GM12878 (cell line): ENCODE measurements around the gene FXYD4. TPM values are rescaled to one million over a fixed set of nuclear protein-coding genes. Genes with fewer than 3 reads are reported as not detected.

ENCODE experiments used
- ASH2L ChIP-seq: fragments of 300-600, 200-600 bp; sonication (generic); IDR thresholded peaks from 2 replicates; pipeline ENCODE4 v1.6.1; 2017; ENCODE audit warnings: low read depth, mild to moderate bottlenecking, borderline replicate concordance
- BRCA1 ChIP-seq: IDR thresholded peaks from 2 replicates; pipeline ENCODE4 v1.6.1; 2011; ENCODE audit warnings: low read depth, low read length, improper control_type of control experiment
- CBFB ChIP-seq: IDR thresholded peaks from 2 replicates; pipeline ENCODE4 v1.6.1; 2016; ENCODE audit warnings: antibody characterized with exemption, low read depth
- CEBPZ ChIP-seq: fragments of 150-350 bp; IDR thresholded peaks from 2 replicates; pipeline ENCODE4 v1.6.1; 2016; ENCODE audit warnings: low read depth, low read length
- CHD2 ChIP-seq: IDR thresholded peaks from 2 replicates; pipeline ENCODE4 v1.6.1; 2011; ENCODE audit warnings: low read depth, low read length, improper control_type of control experiment, borderline replicate concordance
- CHD4 ChIP-seq: fragments of 200-600 bp; sonication (generic); IDR thresholded peaks from 2 replicates; pipeline ENCODE4 v1.6.1; 2016; ENCODE audit warnings: mild to moderate bottlenecking
- EGR1 ChIP-seq, 2 experiments: IDR thresholded peaks; 1 replicate in 1 of 2; 2 replicates in 1 of 2; pipeline ENCODE4 v1.6.1; 2011 to 2012; ENCODE audit warnings: low read depth in 2 of 2, low read length in 2 of 2, borderline replicate concordance in 1 of 2, mild to moderate bottlenecking in 1 of 2, moderate library complexity in 1 of 2
- NR2C1 ChIP-seq: fragments of 450-650 bp; IDR thresholded peaks from 2 replicates; pipeline ENCODE4 v1.6.1; 2017; ENCODE audit warnings: antibody characterized with exemption, mild to moderate bottlenecking, moderate library complexity
- RAD51 ChIP-seq: fragments of 450-650 bp; IDR thresholded peaks from 2 replicates; pipeline ENCODE4 v1.6.1; 2016; ENCODE audit warnings: moderate library complexity, mild to moderate bottlenecking, inconsistent platforms
- TCF3 ChIP-seq: IDR thresholded peaks from 2 replicates; pipeline ENCODE4 v1.6.1; 2012; ENCODE audit warnings: low read depth, mild to moderate bottlenecking, low read length, borderline replicate concordance; ENCODE audit not compliant: insufficient read depth
- ZNF687 ChIP-seq: fragments of 450-650 bp; IDR thresholded peaks from 2 replicates; pipeline ENCODE4 v1.6.1; 2017; ENCODE audit warnings: mild to moderate bottlenecking, moderate library complexity
- polyA plus RNA-seq, 11 experiments: library from polyadenylated mRNA; depleted of rRNA in 4 of 11; unstranded in 6 of 11; stranded (reverse) in 5 of 11; fragments of >200 nt; fragmentation: Nextera tagmentation in 4 of 11; fragmentation: Illumina TruSeq in 1 of 11; extraction: Ambion mirVana in 4 of 11; extraction: Trizol in 1 of 11; gene quantifications; 1 replicate in 1 of 11; 2 replicates in 10 of 11; pipeline versions ENCODE4 v1.2.1 to v1.2.3, GENCODE V29; 2011 to 2016; ENCODE audit warnings: inconsistent platforms in 2 of 11, missing spikeins in 2 of 11, low read depth in 1 of 11
- total RNA-seq, 4 experiments: library from RNA; depleted of rRNA in 3 of 4; stranded (reverse); fragments of >200 nt in 3 of 4; fragmentation: Illumina TruSeq in 1 of 4; extraction: Trizol in 1 of 4; gene quantifications; 2 replicates each; pipeline versions ENCODE4 v1.2.1 to v1.2.3, GENCODE V29; 2013 to 2021

Gene FXYD4
- total and polyA plus RNA-seq, 10 of the 15 experiments (the other 5 are each of a cell fraction or from before 2014, with no cell fraction given): not detected

GRCh38 chr10:43374194-43374593, 2.8 kb downstream of the FXYD4 start (continued):
- TF ChIP-seq ZNF687 (no peak), CHD4 (no peak), RAD51 (no peak), CBFB (no peak), CHD2 (no peak), TCF3 (no peak), EGR1 (IDR thresholded peaks at IDR 0.05; ENCODE audit: borderline replicate concordance in 1 of 2, low read depth in 2 of 2, low read length in 2 of 2) (no peak), NR2C1 (no peak), CEBPZ (no peak), ASH2L (no peak), BRCA1 (no peak)
- TF ChIP-seq, all 136 proteins: peak for 0
